Measurements from ENCODE around the gene OPCML.

OPCML gene

DNA sequence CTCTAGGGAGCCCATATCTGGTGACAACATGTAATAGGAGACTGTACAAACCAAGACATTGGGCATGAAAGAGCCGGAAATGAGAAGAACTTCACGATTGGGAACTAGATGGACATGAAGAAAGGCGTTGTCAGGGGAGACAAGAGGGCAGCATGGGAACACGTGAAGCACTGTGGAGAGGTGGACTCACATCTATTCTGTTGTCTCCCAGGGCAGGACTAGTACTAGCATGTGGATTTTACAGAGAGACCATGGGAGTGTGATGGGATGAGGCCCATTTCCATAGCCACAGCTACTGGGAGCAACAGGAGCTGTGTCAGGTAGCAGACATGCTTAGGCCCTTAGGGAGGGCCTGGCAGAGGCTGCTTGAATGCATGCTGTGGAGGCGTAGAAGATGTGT, 333.9 kb downstream of the OPCML start:
- no peak overlapping the region for H3K27ac ChIP-seq
- TF ChIP-seq ZFX (IDR thresholded peaks at IDR 0.05; ENCODE audit: borderline replicate concordance) (no peak), CTCF (IDR thresholded peaks at IDR 0.05) (no peak)

- H3K27ac ChIP-seq: no peak overlapping the region
- TF ChIP-seq ZFX (IDR thresholded peaks at IDR 0.05; ENCODE audit: borderline replicate concordance) (no peak), CTCF (IDR thresholded peaks at IDR 0.05) (no peak)
Observed at GRCh38 chr11:133197425-133197824, 334.9 kb downstream of the OPCML start.

- no peak for TF ChIP-seq CTCF (IDR thresholded peaks at IDR 0.05)
- TF ChIP-seq ZFX (IDR thresholded peaks at IDR 0.05; ENCODE audit: borderline replicate concordance): no peak
Observed at GRCh38 chr11:133191931-133192330, 340.4 kb downstream of the OPCML start.

DNA sequence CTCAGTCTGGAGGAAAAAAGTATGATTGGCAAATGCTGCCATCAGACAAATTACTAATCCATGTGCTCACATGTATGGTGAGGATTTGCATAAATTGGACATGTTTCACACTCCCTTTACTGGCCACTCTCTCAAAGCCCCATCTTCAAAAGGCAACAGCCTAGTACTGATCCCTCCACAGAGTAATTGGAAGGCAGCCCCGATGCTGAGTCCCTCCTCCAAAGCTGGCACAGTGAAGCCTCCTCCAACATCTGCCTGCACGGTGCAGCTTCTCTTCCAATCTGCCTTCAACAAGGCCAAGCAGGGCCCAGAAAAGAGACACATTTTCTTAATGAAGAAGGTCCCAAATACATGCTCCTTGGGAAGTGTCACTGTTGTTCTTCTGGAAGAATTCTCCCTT, 350.6 kb downstream of the OPCML start:
- no peak overlapping the region for H3K27ac ChIP-seq
- TF ChIP-seq CTCF (IDR thresholded peaks at IDR 0.05) (no peak), ZFX (IDR thresholded peaks at IDR 0.05; ENCODE audit: borderline replicate concordance) (no peak)

More at GRCh38 chr11:133191931-133192330, 340.4 kb downstream of the OPCML start:
- no peak overlapping the region for H3K27ac ChIP-seq

DNA sequence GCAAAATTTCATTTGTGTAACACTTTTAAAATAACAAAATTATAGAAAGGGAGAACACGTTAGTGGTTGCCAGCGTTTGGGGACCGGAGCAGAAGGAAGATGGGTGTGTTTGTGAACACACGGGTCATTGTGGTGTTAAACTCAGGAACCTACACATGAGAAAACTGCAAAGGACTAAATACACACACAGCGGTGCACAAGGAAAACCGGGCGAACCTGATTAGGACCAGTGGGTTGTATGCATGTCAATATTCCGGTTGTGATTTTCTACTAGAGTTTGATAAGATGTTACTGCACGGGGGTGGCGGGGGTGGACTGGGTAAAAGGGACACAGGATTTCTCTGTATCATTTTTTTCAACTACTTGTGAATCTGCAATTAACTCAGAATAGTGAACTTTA, 351.2 kb downstream of the OPCML start:
- TF ChIP-seq CTCF (IDR thresholded peaks at IDR 0.05) (no peak), ZFX (IDR thresholded peaks at IDR 0.05; ENCODE audit: borderline replicate concordance) (no peak)
- H3K27ac ChIP-seq: no peak overlapping the region

DNA sequence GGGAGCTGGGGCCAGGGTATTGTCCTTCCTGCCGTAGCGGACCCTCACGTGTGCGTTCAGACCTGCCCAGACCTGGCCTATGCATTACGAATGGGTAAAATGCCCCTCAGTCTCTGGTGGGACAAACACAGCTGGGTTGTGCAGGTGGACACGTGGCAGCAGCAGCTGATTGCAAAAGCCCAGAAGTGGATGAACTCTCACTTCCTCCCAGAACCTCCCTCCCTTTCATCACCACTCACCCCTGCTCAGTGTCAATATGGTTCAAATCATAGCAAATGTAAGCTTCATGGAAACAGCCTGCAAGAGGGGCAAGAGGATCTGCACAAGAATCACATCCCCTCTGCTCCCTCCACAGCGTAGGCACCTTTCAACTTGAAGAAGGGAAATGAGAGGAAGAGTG, 352.1 kb downstream of the OPCML start:
- H3K27ac ChIP-seq: no peak overlapping the region
- TF ChIP-seq CTCF (IDR thresholded peaks at IDR 0.05) (no peak), ZFX (IDR thresholded peaks at IDR 0.05; ENCODE audit: borderline replicate concordance) (no peak)

DNA sequence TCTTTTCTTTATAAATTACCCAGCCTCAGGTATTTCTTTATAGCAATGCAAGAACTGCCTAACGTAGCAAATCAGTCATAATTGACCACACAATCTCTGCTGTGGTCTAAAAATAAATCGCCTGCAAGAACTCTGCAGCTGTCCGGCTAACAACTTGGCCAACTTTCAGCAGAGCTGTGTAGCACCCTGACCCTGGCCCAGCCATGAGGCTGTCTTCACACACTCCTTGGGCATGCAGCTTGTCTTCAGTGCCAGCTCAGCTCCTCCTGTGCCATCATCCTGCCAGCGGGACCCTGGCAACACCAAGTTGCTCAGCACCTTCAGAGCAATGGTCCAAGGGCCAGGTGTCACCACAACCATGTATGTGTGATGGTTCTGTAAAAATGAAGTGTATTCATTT, 355.6 kb downstream of the OPCML start:
- H3K27ac ChIP-seq: no peak overlapping the region
- TF ChIP-seq CTCF (IDR thresholded peaks at IDR 0.05) (no peak), ZFX (IDR thresholded peaks at IDR 0.05; ENCODE audit: borderline replicate concordance) (no peak)
